Keratinocyte (primary cell): ENCODE data around the gene KRT2. TPM values are rescaled to one million over a fixed set of nuclear protein-coding genes. Genes with fewer than 3 reads are reported as not detected.

ENCODE experiments used
- DNase-seq: peaks from one replicate; pipeline ENCODE4 v3.0.0-alpha.2; 2011; ENCODE audit warnings: low read depth, missing footprints, low spot score
- FAIRE-seq: peaks from 2 replicates; lab custom pipeline; 2011; peaks lifted over from hg19 to GRCh38; lab: Jason Lieb, UNC
- H2AFZ ChIP-seq: 2 replicates; pipeline ENCODE4 v1.6.0; 2012; ENCODE audit warnings: low read length, control low read depth, inconsistent platforms; ENCODE audit not compliant: control insufficient read depth
- H3K27ac ChIP-seq: 2 replicates; pipeline ENCODE4 v1.5.1; 2011; ENCODE audit warnings: low read length; ENCODE audit not compliant: control insufficient read depth, insufficient read depth
- H3K27me3 ChIP-seq: 3 replicates; pipeline ENCODE4 v1.6.0; 2011; ENCODE audit warnings: low read length; ENCODE audit not compliant: control insufficient read depth, insufficient read depth; ENCODE audit errors: extremely low read depth
- H3K36me3 ChIP-seq, 2 experiments: 2 replicates in 1 of 2; 3 replicates in 1 of 2; pipeline ENCODE4 v1.5.1; 2011; ENCODE audit warnings: low read length in 2 of 2, mild to moderate bottlenecking in 1 of 2; ENCODE audit not compliant: control insufficient read depth in 2 of 2, insufficient read depth in 2 of 2; ENCODE audit errors: extremely low read depth in 1 of 2
- H3K4me1 ChIP-seq: 3 replicates; pipeline ENCODE4 v1.5.1; 2011; ENCODE audit warnings: low read length; ENCODE audit not compliant: control insufficient read depth, insufficient read depth; ENCODE audit errors: extremely low read depth
- H3K4me2 ChIP-seq: 3 replicates; pipeline ENCODE4 v1.6.0; 2011; ENCODE audit warnings: low read depth, low read length; ENCODE audit not compliant: control insufficient read depth, insufficient read depth; ENCODE audit errors: extremely low read depth
- H3K4me3 ChIP-seq, 3 experiments: fragments of 200-600 bp in 1 of 3; sonication (generic) in 1 of 3; 2 replicates in 2 of 3; 3 replicates in 1 of 3; pipeline ENCODE4 v1.5.1; 2011 to 2016; ENCODE audit warnings: low read length in 3 of 3, mild to moderate bottlenecking in 3 of 3, control low read depth in 2 of 3, inconsistent platforms in 1 of 3, low read depth in 1 of 3, mixed read lengths in 1 of 3, mixed run types in 1 of 3, moderate library complexity in 1 of 3; ENCODE audit not compliant: control insufficient read depth in 2 of 3, insufficient read depth in 2 of 3; ENCODE audit errors: extremely low read depth in 1 of 3
- H3K79me2 ChIP-seq: 2 replicates; pipeline ENCODE4 v1.6.0; 2012; ENCODE audit warnings: low read length; ENCODE audit not compliant: control insufficient read depth, insufficient read depth
- H3K9ac ChIP-seq: 3 replicates; pipeline ENCODE4 v1.6.0; 2011; ENCODE audit warnings: low read length; ENCODE audit not compliant: control insufficient read depth, insufficient read depth; ENCODE audit errors: extremely low read depth
- H3K9me1 ChIP-seq: 3 replicates; pipeline ENCODE4 v1.6.0; 2011; ENCODE audit warnings: low read length; ENCODE audit not compliant: control insufficient read depth, insufficient read depth; ENCODE audit errors: extremely low read depth
- H3K9me3 ChIP-seq: 2 replicates; pipeline ENCODE4 v1.5.1; 2012; ENCODE audit warnings: low read depth, low read length; ENCODE audit not compliant: control insufficient read depth
- H4K20me1 ChIP-seq: 3 replicates; pipeline ENCODE4 v1.6.0; 2011; ENCODE audit warnings: low read length; ENCODE audit not compliant: control insufficient read depth, insufficient read depth; ENCODE audit errors: extremely low read depth
- CTCF ChIP-seq, 3 experiments: IDR thresholded peaks in 1 of 3; conservative IDR thresholded peaks in 1 of 3; optimal IDR thresholded peaks in 1 of 3; 2 replicates in 2 of 3; 3 replicates in 1 of 3; pipeline versions ENCODE3 to v1.5.1; 2011; ENCODE audit warnings: low read length in 3 of 3, mild to moderate bottlenecking in 3 of 3, moderate library complexity in 2 of 3, control low read depth in 1 of 3, inconsistent platforms in 1 of 3; ENCODE audit not compliant: insufficient read depth in 2 of 3; ENCODE audit errors: extremely low read depth in 1 of 3
- EZH2 ChIP-seq: IDR thresholded peaks from one replicate; pipeline ENCODE4 v1.6.1; 2012; ENCODE audit warnings: inconsistent platforms, mild to moderate bottlenecking, low read length, moderate library complexity
- dilution Hi-C: fragments of 300-500 bp; cut with MboI; formaldehyde crosslinking; loops from one replicate; pipeline ENCODE4 v1.7.0; 2020; ENCODE audit warnings: low sequenced_read_pairs; ENCODE audit not compliant: extremely low pct_ligation_motif_present
- polyA plus RNA-seq, 5 experiments: library from polyadenylated mRNA; depleted of rRNA in 3 of 5; stranded (reverse) in 3 of 5; stranded (forward) in 1 of 5; unstranded in 1 of 5; fragments of >200 nt; gene quantifications; 1 replicate in 1 of 5; 2 replicates in 3 of 5; 3 replicates in 1 of 5; pipeline versions ENCODE4 v1.2.1 to v1.2.3, GENCODE V29; 2011 to 2012; ENCODE audit warnings: missing spikeins in 2 of 5, low read depth in 1 of 5, low replicate concordance in 1 of 5

Gene KRT2
- polyA plus RNA-seq, 1 donor (not counting 4 experiments of a cell fraction or from before 2014, with no cell fraction given): 0.69 TPM

DNA sequence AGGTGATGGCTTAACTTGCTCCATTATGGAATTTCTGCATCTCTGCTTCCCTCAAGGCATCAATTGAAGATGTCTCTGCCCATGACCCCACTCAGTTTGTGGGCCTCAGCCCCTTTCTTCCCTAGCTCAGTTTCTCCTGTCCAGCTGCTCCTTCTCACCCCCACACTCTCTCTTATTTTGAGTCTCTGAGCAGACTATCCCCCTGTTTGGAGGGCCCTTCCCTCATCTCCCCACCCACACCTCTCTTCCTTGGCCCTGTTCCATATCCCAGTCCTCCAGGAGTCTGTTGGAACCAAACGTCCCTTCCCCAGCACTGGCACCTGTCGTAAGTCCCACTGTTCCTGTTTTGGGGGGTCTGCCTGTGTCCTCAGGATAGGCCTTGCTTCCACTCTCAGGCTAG is 36.5 kb upstream of the KRT2 start:
- Histone ChIP-seq H3K9me1 (no peaks in the 10 kb centered on the region), H4K20me1 (no peaks in the 10 kb centered on the region), H3K9ac (no peak overlapping the region), H3K4me2 (no peak overlapping the region), H3K36me3 (no peaks in the 10 kb centered on the region), H3K4me1 (peaks cover 15% of the 10 kb centered on the region), H3K27me3 (peaks cover 41% of the 10 kb centered on the region), H3K4me3 (no peak overlapping the region), H2AFZ (no peak overlapping the region), H3K27ac (no peak overlapping the region), H3K9me3 (no peaks in the 10 kb centered on the region), H3K79me2 (no peaks in the 10 kb centered on the region)
- DNase-seq (no peak), FAIRE-seq (no peak)
- dilution Hi-C loops: no loop called here
- TF ChIP-seq CTCF (optimal IDR thresholded peaks at IDR 0.05 in 1 of 3, IDR thresholded peaks at IDR 0.05 in 1 of 3, conservative IDR thresholded peaks at IDR 0.05 in 1 of 3; ENCODE audit: extremely low read depth in 1 of 3, insufficient read depth in 2 of 3, low read length in 3 of 3) (no peak), EZH2 (no peak)

- peak overlapping the region; percentile 71 for H3K4me2 ChIP-seq
- peak overlapping the region; percentile 50 for H2AFZ ChIP-seq
- DNase-seq: peak; percentile 23
Measured at GRCh38 chr12:52687497-52688385, 35.7 kb upstream of the KRT2 start.

More at GRCh38 chr12:52687497-52688385, 35.7 kb upstream of the KRT2 start:
- no peaks in the 10 kb centered on the region for H4K20me1 ChIP-seq
- H3K27me3 ChIP-seq: peaks cover 38% of the 10 kb centered on the region
- H3K79me2 ChIP-seq: no peaks in the 10 kb centered on the region
- no peak overlapping the region for H3K27ac ChIP-seq
- H3K4me3 ChIP-seq: no peak overlapping the region
- H3K4me1 ChIP-seq: peaks cover 15% of the 10 kb centered on the region
- dilution Hi-C loops: no loop called here
- H3K36me3 ChIP-seq: no peaks in the 10 kb centered on the region
- no peaks in the 10 kb centered on the region for H3K9me1 ChIP-seq
- FAIRE-seq: peak; percentile 97
- H3K9me3 ChIP-seq: no peaks in the 10 kb centered on the region
- H3K9ac ChIP-seq: no peak overlapping the region
- TF ChIP-seq CTCF (optimal IDR thresholded peaks at IDR 0.05 in 1 of 3, IDR thresholded peaks at IDR 0.05 in 1 of 3, conservative IDR thresholded peaks at IDR 0.05 in 1 of 3; ENCODE audit: extremely low read depth in 1 of 3, insufficient read depth in 2 of 3, low read length in 3 of 3): no peak
- TF ChIP-seq EZH2: no peak
